Epidermal melanocyte (primary cell): Measurements from ENCODE around the gene AKT3.

Source experiments
- DNase-seq: peaks from one replicate; pipeline ENCODE4 v3.0.0; 2011; ENCODE audit warnings: low spot score; ENCODE audit not compliant: insufficient read length

AKT3 gene

DNA sequence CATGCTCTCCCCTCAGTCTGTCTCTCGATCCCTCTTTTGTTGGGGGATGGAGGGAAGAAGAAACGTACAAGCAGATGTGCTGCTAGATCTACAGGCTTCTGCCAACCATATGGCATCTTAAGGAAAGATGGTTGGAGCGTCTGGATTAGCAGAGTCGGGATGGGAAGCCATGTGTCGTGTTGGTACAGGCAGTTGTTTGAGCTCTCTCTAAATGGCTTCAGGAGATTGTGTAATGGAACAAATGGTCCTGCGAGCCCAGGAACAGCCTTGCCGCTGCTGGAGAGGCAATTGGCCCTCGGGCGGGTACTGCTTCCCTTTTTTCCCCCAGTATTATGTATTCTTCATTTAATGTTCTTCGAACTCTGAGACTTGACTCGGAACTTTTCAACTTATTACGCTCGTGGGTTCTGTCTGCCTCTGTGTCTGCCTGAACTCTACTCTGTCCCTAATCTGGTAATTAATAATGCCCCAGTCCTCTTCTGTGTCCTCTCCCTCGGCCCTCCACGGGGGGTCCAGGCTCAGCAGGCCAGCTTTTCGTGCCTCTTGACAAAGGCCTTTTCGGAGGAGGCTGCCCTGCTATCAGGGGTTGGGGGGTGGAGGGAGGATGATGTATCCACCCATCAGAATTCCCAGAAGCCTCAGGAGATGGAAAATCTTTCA is 378.9 kb downstream of the AKT3 start:
- DNase-seq, result no peak

DNA sequence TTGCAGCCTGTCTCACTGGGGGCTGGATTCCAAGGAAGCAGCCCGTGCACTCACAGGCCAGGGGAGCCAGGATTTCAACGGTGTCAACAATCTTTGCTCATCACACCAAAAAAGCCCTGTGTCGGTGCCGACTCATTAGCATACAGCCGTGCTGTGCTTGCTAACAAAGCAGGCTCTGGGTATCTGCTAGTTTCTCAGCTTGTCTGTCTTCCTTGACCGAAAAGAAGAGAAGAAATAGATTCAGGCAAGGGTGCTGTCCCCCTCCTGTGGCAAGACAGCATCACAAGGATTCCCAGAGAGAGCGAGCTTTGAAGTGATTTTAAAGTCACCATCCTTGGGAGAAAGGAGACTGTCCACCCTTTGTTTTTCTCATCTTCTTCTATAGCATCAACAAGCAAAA is 379.5 kb downstream of the AKT3 start:
- no peak for DNase-seq

DNA sequence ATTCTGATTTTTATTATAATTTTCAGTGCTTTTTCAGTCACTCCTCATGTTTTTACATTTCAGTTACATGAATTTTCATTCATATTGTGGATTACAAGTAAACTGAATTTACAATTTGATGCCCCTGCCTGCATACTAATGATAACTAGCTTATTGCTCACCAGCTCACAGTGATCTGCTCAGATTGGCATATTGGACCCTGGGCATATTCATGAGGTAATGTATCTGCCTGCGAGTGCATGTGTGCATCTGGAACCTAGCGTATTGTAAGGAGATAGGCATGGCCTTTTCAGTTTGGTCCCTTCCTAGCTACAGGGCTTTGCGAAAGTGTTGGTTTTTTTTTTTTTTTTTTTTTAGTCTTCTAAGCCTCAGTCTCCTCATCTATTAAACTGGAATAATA is 380.5 kb downstream of the AKT3 start:
- DNase-seq, result no peak

DNA sequence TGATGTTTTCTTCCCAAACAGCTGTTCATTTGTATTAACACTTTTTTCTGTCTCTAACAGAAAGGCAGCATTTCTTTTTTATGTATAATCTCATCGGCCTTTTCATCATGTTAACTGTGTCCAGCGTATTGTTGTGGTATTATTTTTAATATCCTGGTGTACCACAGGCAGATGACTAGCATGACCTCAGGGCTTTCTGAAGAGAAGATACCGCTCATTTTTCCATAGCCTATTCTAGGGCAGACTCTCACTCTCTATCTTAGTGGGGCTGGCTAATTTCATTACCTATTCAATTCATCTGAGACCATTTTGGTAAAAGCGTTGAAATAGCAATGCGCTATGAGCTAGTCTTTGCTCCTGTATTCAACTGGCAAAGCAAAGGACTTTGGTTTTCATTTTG is 384.3 kb downstream of the AKT3 start:
- no peak for DNase-seq

DNA sequence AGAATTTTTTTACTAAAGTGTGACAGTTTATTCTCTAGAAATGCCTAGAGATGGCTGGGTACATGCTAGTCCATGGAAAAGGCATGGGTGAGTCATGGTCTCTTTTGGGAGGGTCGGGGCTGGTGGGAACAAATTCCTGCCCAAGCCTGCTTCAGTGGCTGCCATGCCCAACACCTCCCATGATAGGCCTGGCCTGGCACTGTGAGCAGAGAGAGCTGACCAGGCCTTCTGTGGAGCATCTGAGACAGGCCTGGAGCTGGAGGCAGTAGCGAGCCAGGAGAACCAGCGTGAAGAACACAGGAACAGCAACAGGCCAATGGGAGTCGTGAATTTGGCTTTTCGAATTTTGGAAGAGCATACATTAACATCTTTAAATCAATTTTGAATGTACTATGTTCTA is 385.0 kb downstream of the AKT3 start:
- DNase-seq, result no peak

DNA sequence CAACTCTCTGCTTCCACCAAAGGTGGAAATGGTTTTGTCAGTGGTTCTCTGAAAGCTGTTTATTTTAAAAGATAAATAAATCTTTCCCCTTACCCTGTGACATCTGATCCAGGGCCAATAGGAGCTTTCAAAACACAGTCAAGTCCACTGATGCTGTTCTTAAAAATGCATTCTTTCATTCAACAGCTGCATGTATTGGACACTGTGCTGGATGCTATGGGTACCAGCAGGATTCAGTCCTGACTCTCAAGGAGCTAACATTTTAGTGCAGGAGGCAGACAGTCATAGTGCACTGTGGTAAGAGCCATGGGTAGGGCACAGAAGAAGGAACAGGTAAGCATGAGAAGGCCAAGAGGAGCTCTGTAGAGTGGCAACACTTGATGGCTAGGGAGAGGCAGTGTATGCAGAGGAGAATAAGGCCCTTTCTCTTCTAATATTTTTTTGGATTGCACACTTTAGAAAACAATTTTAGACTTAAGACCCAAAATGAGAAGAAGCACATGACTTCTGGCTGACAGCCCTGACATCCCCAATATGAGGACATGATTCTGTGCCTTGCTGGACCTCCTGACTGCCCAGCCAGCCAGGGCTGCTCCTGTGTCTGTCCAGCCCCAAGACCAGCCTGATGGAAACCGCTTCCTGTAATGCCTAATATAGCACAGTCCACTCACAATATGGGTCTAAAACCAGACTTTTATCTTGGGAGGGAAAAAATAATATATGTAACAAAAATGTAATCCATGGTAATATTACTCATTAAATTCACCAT is 386.9 kb downstream of the AKT3 start:
- no peak for DNase-seq

DNA sequence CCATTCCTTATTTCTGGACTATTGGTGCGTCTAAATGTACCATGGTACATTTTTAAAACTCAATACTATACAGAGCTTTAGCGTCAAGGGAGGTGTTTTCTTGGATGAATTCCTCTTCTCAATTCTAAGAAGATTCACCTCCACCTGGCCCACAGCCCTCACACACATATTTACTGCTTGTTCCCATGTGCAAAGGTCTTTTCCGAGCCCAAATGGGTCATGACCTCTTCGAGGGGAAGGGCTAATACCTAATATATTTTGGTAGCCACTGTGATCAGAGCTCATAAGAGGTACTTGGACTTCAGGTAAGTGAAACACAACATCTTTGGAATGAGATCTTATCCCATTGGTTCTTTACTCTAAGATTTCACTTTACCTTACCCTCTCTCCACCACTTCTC is 388.3 kb downstream of the AKT3 start:
- no peak for DNase-seq

DNA sequence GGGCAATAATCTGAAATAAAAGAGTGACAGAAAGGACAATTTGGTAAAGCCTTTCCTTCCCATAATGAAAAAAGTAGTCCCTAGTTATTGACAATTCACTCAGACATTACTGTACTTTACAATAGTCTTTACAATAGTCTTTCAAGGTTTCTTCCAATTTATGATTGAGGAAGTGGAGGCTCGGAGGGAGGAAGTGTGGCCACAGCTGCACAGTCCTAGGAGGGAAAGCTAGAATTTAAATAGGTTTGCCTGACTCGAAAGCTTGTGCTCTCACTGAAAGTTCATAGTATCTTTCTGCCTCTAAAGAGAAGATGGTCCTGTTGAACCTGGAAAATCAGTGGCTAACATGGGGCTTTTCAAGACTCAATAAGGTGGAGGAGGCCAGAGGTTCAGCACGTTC is 391.0 kb downstream of the AKT3 start:
- no peak for DNase-seq

DNA sequence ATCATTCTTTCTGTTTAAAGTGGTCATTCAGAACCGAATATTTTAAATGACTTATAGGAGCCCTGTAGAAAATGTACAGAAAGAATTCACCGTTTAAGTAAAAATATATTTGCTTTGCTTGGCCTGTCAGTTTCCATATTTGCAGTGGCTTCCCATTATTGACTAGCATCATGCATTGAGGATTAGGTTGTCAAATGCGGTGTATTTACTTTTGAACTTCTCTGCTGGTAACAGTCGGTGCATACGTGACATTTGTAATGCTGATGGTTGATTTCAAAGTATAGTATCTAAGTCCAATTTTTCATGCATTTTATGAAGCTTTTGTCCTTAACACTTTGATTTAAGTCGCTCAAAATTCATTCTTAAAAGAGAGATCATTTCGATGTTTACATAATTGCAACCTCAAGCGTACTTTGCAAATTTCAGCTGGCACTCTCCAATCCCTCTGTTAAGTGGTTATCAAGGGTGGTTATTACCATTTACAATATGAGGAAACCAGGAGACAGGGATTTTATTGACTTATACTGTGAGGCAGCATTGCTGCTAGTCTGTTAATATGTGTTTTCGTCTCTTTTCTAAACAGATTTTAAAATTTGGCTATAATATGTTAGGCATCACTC is 392.6 kb downstream of the AKT3 start:
- no peak for DNase-seq

DNA sequence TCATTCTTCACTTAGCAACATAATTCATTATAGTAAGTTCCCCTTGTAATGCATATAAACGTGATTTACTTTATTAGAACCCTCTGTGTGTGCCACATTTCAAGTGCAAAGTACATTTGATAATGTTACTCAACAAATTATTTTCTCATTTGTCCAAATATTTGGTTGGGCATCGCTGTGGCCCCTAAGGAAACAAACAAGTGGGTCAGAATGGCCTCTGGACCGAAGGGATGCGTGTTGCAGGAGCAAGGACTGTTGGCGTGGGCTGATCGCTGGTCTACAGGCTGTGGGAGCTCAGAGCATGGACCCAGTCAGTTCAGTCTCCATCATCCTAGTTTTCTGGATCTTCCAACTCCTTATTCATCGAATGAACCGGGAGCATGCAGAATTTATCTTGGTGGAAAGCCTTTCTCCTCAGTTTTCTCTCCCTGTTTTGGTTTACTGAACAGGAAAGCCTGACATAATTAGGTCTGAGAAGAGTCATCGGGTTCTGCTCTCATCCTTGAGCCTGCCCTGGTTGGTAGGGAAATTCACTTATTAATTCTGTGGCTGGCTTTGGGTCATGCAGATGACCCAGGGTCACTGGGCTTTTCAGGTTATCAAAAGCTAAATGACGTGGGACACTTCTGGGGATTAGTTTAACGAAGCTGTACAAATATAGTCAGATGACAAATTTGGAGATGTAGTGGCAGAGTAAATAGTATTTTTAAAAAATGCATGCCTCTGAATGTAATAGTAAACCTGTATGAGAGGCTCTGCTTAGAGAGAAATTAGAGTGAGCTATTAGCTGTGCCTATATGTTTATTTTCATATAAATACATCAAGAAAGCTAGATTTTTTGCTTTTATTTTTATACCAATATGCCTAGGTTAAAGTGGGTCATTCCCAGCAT is 394.0 kb downstream of the AKT3 start:
- DNase-seq, result no peak

DNA sequence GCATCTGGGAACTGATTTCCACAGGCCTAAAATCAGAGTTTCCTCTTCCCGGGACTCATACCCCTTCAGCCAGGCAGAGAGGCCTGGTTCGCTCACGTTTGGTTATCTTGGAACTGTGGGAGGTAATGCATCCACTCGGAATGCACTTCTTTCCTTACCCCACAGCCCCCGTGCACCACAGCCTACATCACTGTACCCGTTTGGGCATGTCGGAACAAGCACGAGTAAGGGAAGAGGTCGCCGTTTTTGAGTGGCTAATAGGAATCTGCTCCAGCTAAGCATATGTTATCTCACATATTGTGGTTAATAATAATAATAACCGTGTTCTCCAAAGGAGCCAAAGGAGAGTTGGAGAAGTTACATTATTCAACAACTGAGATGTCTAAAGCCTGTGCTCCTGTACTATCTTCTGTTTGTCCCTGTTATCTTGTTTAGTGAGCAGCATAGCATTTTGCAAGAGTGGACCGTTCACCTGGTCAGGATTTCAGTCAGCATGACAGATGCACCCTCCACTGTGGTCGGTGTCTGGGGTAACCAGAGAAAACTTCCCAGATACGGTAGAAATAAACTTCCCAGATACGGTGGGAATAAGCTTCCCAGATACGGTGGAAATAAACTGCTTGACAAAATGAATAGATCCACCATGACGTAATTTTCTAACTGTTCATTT is 395.6 kb downstream of the AKT3 start:
- DNase-seq, result no peak

DNA sequence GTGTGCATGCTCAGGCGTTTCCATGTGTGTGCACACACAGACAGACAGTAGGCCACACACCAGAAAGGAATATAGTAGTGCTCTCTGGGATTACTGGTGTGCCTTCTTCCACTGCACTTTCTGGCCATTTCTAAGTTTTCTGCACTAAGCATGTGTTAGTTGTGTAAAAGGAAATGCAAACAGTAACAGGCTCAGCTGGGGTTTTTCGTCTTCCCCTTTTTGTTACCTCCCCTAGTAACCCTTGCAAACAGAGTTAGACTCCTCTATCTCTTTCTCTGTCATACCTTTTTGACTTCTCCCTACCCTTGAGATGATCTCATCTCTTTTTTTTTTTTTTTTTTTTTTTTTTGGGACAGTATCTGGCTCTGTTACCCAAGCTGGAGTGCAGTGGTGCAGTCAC is 398.0 kb downstream of the AKT3 start:
- no peak for DNase-seq

DNA sequence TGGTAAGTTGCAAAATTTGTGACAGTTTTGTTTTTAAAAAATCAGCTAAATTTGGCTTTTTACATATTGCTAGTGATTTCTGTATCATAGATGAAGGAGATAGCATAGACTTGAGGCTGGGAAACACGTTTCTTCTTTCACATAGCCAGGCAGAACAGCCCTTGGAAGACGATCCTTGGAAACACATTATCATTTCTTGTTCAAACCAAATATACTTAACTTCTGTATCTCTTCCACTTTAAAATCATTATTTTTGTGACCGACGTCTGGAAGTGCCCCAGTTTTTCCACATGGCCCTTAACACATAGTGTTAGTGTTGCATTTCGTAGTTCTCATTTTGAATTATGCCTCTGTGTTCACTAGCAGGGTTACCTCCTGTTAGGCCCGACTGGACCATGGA is 400.7 kb downstream of the AKT3 start:
- no peak for DNase-seq

DNA sequence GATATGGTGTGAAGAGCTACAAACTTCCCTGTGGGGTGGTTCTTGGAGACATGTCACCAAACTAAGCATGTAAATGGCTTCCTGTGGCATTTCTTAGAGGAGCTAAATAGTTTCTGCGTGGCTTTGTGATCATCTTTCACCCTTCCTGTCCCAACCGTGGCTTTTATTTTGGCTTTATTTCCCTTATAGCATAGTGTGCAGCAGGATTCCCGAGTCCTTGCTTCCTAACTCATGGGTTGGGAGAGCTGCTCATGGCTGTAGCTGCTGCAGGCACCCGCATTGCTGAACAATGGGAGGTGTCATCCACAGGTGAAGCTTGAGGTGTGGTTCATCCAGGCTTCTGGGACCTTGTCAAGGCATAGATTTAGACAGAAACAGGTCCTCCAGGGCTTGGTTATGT is 402.2 kb downstream of the AKT3 start:
- DNase-seq, result no peak

DNA sequence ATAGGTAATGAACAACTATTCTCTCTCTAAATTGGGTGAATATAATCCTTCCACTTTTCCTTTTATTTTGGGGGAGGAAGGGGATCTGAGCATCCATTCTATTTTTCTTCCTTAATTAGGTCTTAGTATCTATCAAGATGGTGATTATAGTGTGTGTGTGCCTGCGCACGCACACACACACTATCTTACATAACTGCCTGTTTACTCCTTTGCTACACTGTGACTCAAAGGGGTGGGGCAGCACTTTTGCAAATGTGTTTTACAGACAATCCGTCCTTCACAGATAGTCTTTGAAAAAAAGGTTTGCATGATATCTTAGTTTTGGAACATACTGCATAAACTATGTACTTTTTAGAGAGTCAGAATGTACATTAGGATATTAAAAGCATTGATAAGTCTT is 402.7 kb downstream of the AKT3 start:
- no peak for DNase-seq

DNA sequence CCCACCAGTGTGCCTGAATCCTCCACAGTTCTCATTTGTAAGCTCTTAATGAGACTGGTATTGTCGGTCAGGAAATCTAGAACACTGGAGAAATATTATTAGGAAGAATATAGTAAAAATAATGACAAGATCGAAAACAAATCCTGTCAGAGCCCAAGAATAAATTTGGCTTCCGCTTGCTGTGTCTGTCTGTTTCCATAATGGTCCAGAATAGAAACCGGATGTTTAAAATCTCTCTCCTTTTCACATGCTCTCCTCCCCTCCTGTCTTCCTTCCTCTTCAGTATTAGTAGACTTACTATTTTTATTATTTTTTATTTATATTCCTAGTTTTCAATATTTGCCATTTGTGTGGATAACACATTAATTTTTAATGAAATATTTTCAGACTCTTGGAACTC is 406.5 kb downstream of the AKT3 start:
- no peak for DNase-seq

DNA sequence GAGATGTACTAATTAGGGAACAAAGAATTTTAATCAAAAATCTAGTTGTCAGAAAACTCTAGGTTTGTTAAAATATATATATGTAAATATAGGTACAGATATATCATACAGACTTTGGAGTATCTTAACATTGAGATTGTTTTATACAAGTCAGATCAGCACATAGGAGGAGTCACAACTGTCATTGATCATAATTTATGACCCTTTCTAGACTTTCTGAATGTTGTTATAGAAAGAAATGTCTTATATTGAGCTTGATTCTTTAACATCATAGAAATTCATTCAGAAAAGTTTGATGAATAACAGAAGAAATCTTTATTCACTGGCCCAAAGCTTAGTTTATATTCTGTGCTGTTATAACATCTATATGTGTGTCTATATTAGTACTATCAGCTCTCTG is 408.4 kb downstream of the AKT3 start:
- no peak for DNase-seq

DNA sequence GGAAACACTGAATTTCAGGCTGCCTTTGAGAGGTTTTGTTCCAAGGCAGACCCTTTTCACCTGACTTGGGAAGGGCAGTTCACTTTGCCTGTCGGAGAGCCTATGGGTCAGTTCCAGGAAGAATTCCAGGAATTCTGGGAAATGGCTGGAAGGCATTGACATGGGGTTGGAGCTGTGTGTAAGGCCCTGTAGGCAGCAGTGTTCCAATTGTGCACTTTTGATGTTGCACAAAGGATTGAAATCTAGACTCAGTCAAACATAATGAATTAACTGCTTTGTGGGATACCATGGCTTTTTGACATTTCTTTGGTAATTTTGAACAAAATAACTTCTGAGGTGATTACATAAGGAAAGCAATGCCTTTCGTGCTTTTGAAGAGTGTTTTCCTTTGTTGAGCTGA is 409.6 kb downstream of the AKT3 start:
- no peak for DNase-seq

DNA sequence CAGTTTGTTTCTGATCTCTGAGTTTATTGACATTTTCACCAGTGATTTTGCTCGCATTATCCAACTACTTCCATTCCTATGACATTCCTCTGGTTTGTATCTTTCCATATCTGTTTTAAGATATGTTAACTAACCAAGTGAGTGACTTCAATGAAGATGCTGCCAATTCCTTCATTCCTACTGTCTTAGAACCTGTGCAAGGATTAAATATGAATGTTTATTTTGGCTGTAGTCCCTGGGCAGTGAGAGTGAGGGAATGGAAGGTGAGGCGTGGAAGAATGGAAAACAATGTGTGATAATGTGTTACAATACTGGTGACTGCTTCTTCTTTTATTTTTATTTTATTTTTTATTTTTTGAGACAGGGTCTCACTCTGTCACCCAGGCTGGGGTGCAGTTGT is 411.2 kb downstream of the AKT3 start:
- no peak for DNase-seq
